Panc1 (cell line): ENCODE data around the gene IFIT5. TPM values are rescaled to one million over a fixed set of nuclear protein-coding genes. Genes with fewer than 3 reads are reported as not detected.

Source experiments
- ATAC-seq: fragments of 200-7000 bp; cut with Tn5 transposase; 2 replicates; pipeline ENCODE4 v1.9.1; 2020; ENCODE audit warnings: mild to moderate bottlenecking, moderate library complexity
- BruUV-seq: library from RNA; stranded (reverse); fragments of 400-500 nt; replicated peaks from 2 replicates; lab custom pipeline; 2021; lab: Mats Ljungman, UMichigan
- CTCF ChIA-PET: fragments of 300-600 bp; sonication (Branson Sonifier 250); formaldehyde crosslinking; loops from one replicate; lab custom pipeline; 2022; ENCODE audit warnings: antibody characterized with exemption; lab: Charles Lee
- POLR2A ChIA-PET: fragments of 300-600 bp; sonication (Branson Sonifier 250); formaldehyde crosslinking; loops from one replicate; lab custom pipeline; 2022; ENCODE audit warnings: antibody characterized with exemption; lab: Charles Lee
- DNase-seq: peaks from one replicate; pipeline ENCODE4 v3.0.0-alpha.2; 2010; ENCODE audit warnings: low read depth, low spot score
- H3K27ac ChIP-seq: 2 replicates; pipeline ENCODE4 v1.5.1; 2011; ENCODE audit warnings: mild to moderate bottlenecking, low read length, inconsistent platforms
- H3K27me3 ChIP-seq: fragments of 200-500 bp; sonication (Bioruptor generic); 2 replicates; pipeline ENCODE4 v1.6.0; 2014; ENCODE audit warnings: low read length, inconsistent platforms; ENCODE audit not compliant: control insufficient read depth, insufficient read depth
- H3K36me3 ChIP-seq: fragments of 200-500 bp; sonication (Bioruptor generic); 2 replicates; pipeline ENCODE4 v1.5.1; 2014; ENCODE audit warnings: inconsistent platforms, mild to moderate bottlenecking, low read length, moderate library complexity; ENCODE audit not compliant: control insufficient read depth, insufficient read depth
- H3K4me1 ChIP-seq: 2 replicates; pipeline ENCODE4 v1.5.1; 2011; ENCODE audit warnings: inconsistent platforms, mild to moderate bottlenecking, low read length, moderate library complexity; ENCODE audit not compliant: control insufficient read depth, insufficient read depth
- H3K4me3 ChIP-seq, 2 experiments: 2 replicates each; pipeline ENCODE4 v1.5.1; 2011 to 2012; ENCODE audit warnings: low read depth in 2 of 2, low read length in 2 of 2, mild to moderate bottlenecking in 2 of 2, inconsistent platforms in 1 of 2, moderate library complexity in 1 of 2
- H3K9me3 ChIP-seq: fragments of 200-500 bp; sonication (Bioruptor generic); 2 replicates; pipeline ENCODE4 v1.5.1; 2014; ENCODE audit warnings: low read depth, mild to moderate bottlenecking, inconsistent platforms, low read length, moderate library complexity; ENCODE audit not compliant: control insufficient read depth, insufficient read depth
- POLR2AphosphoS5 ChIP-seq: IDR thresholded peaks from 2 replicates; pipeline ENCODE4 v1.6.1; 2012; ENCODE audit warnings: mild to moderate bottlenecking, low read depth, low read length, moderate library complexity
- SIN3A ChIP-seq: IDR thresholded peaks from 2 replicates; pipeline ENCODE4 v1.6.1; 2012; ENCODE audit warnings: low read depth, mild to moderate bottlenecking, low read length, moderate library complexity, borderline replicate concordance; ENCODE audit not compliant: insufficient read depth
- TCF7L2 ChIP-seq: IDR thresholded peaks from 2 replicates; pipeline ENCODE4 v1.6.1; 2011; ENCODE audit warnings: mild to moderate bottlenecking, low read depth, low read length, inconsistent platforms
- in situ Hi-C: cut with HindIII; loops from 2 replicates; pipeline ENCODE4 v1.10.0; 2016; ENCODE audit warnings: low sequenced_read_pairs, low pct_unique_long_range_greater_than_20kb
- intact Hi-C: fragments of 100-400 bp; cut with micrococcal nuclease; formaldehyde crosslinking; loops from one replicate; pipeline ENCODE4 v1.10.0; 2022; ENCODE audit not compliant: unreplicated experiment
- total RNA-seq: library from RNA; stranded (reverse); gene quantifications from one replicate; pipeline ENCODE4 v1.2.1, GENCODE V29; 2021; ENCODE audit not compliant: unreplicated experiment
- TF ChIP-seq, protein P1 (sequence below), 2 experiments: IDR thresholded peaks; 2 replicates each; pipeline ENCODE4 v1.6.1; 2011 to 2012; ENCODE audit warnings: low read depth in 2 of 2, control low read depth in 1 of 2, low read length in 1 of 2, mild to moderate bottlenecking in 1 of 2, moderate library complexity in 1 of 2; ENCODE audit not compliant: insufficient read depth in 1 of 2
- TF ChIP-seq, protein P2 (sequence below): fragments of 450-650 bp; IDR thresholded peaks from 2 replicates; pipeline ENCODE4 v1.5.1; 2017; ENCODE audit warnings: mild to moderate bottlenecking

IFIT5 gene
- total RNA-seq, 1 experiment from 2014 or later: 11.1 TPM

DNA sequence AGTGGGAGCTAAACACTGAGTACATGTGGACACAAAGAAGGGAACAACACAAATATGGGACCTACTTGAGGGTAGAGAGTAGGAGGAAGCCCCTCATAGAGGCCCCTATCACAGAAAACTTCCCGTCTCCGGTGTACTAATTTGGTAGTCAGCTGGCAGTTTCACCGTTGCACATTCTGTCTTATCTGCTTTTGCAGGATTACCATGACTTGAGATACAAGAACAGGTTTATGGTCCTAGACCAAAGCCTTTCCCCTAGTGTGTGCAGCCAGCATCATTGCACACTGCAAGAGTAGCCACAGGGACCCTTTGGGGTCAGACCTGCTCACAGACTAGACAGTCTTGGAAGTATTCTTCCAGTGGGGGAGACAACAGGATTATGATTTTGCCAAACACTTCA lies 42.4 kb upstream of the IFIT5 start:
- intact Hi-C loops: no loop called here
- no peak overlapping the region for H3K4me3 ChIP-seq

DNA sequence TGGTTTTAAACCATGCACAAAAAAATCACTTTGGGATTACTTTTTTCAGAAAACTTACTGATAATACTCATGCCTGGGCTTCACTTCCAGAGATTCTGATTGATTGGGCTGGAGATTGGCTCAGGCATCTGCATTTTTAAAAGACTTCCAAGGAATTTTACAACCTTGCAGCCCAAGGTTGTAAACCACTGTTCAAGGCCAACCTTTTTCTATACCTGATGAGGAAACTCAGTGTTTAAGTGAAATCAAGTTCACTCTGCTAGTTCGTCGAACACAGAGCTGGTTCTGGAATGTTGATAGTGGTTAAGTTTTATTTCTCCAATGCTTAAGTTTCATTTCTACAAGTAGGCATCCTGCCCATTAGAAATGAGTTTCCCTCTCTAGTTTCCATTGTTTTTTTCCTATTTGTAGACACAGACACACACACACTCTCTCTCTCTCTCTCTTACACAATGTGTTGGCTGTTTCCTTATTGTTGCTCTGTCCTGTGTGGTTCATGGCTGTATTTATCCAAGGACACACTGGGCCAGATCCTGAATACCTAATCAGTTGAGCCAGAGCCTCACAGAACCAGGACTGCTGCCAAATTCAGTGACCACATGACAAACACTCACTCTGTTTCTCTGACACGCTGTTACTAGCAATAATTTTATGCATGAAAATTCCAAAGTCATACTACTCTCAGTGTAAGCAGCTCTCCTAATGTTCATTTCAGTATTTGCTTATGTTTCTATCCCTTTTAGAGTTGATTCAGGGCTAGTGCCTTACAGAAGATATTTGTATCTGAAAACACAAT lies 40.3 kb upstream of the IFIT5 start:
- Histone ChIP-seq H3K9me3 (no peaks in the 10 kb centered on the region), H3K4me1 (peaks cover 20% of the 10 kb centered on the region), H3K27me3 (no peaks in the 10 kb centered on the region), H3K27ac (peak overlapping the region; percentile 78), H3K36me3 (no peaks in the 10 kb centered on the region), H3K4me3 (no peak overlapping the region)
- in situ Hi-C loops: no loop called here
- peak; percentile 78 for DNase-seq
- TF ChIP-seq, protein P1, sequence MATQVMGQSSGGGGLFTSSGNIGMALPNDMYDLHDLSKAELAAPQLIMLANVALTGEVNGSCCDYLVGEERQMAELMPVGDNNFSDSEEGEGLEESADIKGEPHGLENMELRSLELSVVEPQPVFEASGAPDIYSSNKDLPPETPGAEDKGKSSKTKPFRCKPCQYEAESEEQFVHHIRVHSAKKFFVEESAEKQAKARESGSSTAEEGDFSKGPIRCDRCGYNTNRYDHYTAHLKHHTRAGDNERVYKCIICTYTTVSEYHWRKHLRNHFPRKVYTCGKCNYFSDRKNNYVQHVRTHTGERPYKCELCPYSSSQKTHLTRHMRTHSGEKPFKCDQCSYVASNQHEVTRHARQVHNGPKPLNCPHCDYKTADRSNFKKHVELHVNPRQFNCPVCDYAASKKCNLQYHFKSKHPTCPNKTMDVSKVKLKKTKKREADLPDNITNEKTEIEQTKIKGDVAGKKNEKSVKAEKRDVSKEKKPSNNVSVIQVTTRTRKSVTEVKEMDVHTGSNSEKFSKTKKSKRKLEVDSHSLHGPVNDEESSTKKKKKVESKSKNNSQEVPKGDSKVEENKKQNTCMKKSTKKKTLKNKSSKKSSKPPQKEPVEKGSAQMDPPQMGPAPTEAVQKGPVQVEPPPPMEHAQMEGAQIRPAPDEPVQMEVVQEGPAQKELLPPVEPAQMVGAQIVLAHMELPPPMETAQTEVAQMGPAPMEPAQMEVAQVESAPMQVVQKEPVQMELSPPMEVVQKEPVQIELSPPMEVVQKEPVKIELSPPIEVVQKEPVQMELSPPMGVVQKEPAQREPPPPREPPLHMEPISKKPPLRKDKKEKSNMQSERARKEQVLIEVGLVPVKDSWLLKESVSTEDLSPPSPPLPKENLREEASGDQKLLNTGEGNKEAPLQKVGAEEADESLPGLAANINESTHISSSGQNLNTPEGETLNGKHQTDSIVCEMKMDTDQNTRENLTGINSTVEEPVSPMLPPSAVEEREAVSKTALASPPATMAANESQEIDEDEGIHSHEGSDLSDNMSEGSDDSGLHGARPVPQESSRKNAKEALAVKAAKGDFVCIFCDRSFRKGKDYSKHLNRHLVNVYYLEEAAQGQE (IDR thresholded peaks at IDR 0.05; ENCODE audit: insufficient read depth in 1 of 2, low read depth in 2 of 2, low read length in 1 of 2): no peak
- TF ChIP-seq, protein P2, sequence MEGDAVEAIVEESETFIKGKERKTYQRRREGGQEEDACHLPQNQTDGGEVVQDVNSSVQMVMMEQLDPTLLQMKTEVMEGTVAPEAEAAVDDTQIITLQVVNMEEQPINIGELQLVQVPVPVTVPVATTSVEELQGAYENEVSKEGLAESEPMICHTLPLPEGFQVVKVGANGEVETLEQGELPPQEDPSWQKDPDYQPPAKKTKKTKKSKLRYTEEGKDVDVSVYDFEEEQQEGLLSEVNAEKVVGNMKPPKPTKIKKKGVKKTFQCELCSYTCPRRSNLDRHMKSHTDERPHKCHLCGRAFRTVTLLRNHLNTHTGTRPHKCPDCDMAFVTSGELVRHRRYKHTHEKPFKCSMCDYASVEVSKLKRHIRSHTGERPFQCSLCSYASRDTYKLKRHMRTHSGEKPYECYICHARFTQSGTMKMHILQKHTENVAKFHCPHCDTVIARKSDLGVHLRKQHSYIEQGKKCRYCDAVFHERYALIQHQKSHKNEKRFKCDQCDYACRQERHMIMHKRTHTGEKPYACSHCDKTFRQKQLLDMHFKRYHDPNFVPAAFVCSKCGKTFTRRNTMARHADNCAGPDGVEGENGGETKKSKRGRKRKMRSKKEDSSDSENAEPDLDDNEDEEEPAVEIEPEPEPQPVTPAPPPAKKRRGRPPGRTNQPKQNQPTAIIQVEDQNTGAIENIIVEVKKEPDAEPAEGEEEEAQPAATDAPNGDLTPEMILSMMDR: no peak
- TF ChIP-seq TCF7L2 (no peak), SIN3A (no peak)
- ATAC-seq: peak; percentile 85
- no TSS peak for BruUV-seq
- CTCF ChIA-PET: interaction anchor here (0.6 kb wide), 1 partner anchor 63 kb away, joined by 8 read pairs; no protein-coding TSS in a partner anchor
- POLR2A ChIA-PET: no interaction called here
- intact Hi-C loops: no loop called here

More for the DNA sequence above, 42.4 kb upstream of the IFIT5 start:
- Histone ChIP-seq H3K27ac (peak overlapping the region; percentile 36; the same call in 1 of the 2 replicates), H3K36me3 (no peaks in the 10 kb centered on the region), H3K9me3 (no peaks in the 10 kb centered on the region), H3K27me3 (no peaks in the 10 kb centered on the region), H3K4me1 (peaks cover 20% of the 10 kb centered on the region)
- in situ Hi-C loops: no loop called here
- BruUV-seq: no TSS peak
- TF ChIP-seq, protein P2: no peak
- TF ChIP-seq SIN3A (no peak), TCF7L2 (no peak), POLR2AphosphoS5 (no peak)
- TF ChIP-seq, protein P1 (IDR thresholded peaks at IDR 0.05; ENCODE audit: insufficient read depth in 1 of 2, low read depth in 2 of 2, low read length in 1 of 2): no peak
- ATAC-seq (no peak), DNase-seq (no peak)
- POLR2A ChIA-PET: no interaction called here
- CTCF ChIA-PET: no interaction called here
